HL-60 (cell line): ENCODE measurements around the gene CYP1A1.

Experiments used
- GABPA ChIP-seq: IDR thresholded peaks from 2 replicates; pipeline ENCODE4 v1.6.1; 2012; ENCODE audit warnings: low read depth
- POLR2AphosphoS5 ChIP-seq: IDR thresholded peaks from 2 replicates; pipeline ENCODE4 v1.6.1; 2012; ENCODE audit warnings: low read depth
- REST ChIP-seq: IDR thresholded peaks from 2 replicates; pipeline ENCODE4 v1.6.1; 2012; ENCODE audit warnings: low read depth; ENCODE audit not compliant: insufficient replicate concordance

DNA sequence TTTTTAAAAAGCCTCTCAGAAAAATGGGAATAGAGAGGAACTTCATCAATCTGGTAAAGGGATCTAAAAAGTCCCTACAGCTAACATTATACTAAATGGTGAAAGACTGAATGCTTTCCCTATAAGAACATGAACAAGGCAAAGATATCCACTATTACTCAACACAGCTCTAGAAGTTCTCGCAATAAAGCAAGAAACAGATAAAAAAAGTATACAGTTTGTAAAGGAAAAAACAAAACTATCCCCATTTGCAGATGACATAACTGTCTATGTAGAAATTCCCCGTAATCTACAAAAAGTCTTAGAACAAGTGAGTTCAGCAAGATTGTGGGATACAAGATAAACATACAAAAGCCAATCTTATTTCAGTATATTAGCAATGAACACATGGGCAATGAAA lies 44.9 kb downstream of the CYP1A1 start:
- TF ChIP-seq POLR2AphosphoS5 (no peak), GABPA (no peak), REST (no peak)
